Measurements from ENCODE around the gene SLC44A3. TPM values are rescaled to one million over a fixed set of nuclear protein-coding genes. Genes with fewer than 3 reads are reported as not detected.

Gene SLC44A3
- total and polyA plus RNA-seq, 2 of the 13 experiments (the other 11 are each of a cell fraction or from before 2014, with no cell fraction given): 6.8 to 14.1 TPM

- Histone ChIP-seq H3K4me2 (ENCODE audit: low read depth, low read length) (no peak overlapping the region), H4K20me1 (ENCODE audit: insufficient read depth, low read length) (no peaks in the 10 kb centered on the region), H3K27ac (ENCODE audit: extremely low read length, insufficient read depth, low read length) (no peak overlapping the region), H3K79me2 (ENCODE audit: insufficient read depth, low read length) (no peaks in the 10 kb centered on the region), H2AFZ (ENCODE audit: low read length) (no peak overlapping the region), H3K4me1 (ENCODE audit: insufficient read depth, low read length) (peaks cover 17% of the 10 kb centered on the region), H3K9ac (ENCODE audit: insufficient read depth, low read depth, low read length) (no peak overlapping the region), H3K9me3 (ENCODE audit: low read length) (peaks cover 10% of the 10 kb centered on the region; the same call in 1 of the 2 replicates), H3K4me3 (replicated peaks in 1 of 3; ENCODE audit: insufficient read depth in 1 of 3, low read depth in 2 of 3, low read length in 3 of 3) (no peak overlapping the region), H3K27me3 (ENCODE audit: control insufficient read depth in 1 of 2, insufficient read depth in 2 of 2, low read length in 2 of 2) (no peaks in the 10 kb centered on the region), H3K36me3 (replicated peaks in 1 of 2; ENCODE audit: control insufficient read depth in 1 of 2, insufficient read depth in 2 of 2, low read length in 2 of 2) (no peaks in the 10 kb centered on the region)
- WGBS (ENCODE audit: low lambda C conversion rate): 91% methylated on average over 3 of the region's 3 CpGs
- no peak for ATAC-seq
- POLR2A ChIA-PET: no interaction called here
- no peak for DNase-seq (ENCODE audit: low spot score)
- CTCF ChIA-PET (ENCODE audit: low intra/inter-chr PET ratio, low total read pairs): no interaction called here
- no TSS peak for BruUV-seq (replicated peaks)
- in situ Hi-C loops (cut with HindIII; ENCODE audit: extremely low pct_ligation_motif_present, low pct_unique_long_range_greater_than_20kb) (no loop called here), intact Hi-C loops (cut with micrococcal nuclease; ENCODE audit: unreplicated experiment) (no loop called here)
- FAIRE-seq: no peak
- TF ChIP-seq ZNF446 (CRISPR knock-in tag; IDR thresholded peaks at IDR 0.05) (no peak), KAT2B (IDR thresholded peaks at IDR 0.05; ENCODE audit: borderline replicate concordance, low read depth, low read length) (no peak), ZNF703 (CRISPR knock-in tag; IDR thresholded peaks at IDR 0.05; ENCODE audit: borderline replicate concordance) (no peak), ZNF12 (CRISPR knock-in tag; IDR thresholded peaks at IDR 0.05) (no peak), ZNF773 (CRISPR knock-in tag; IDR thresholded peaks at IDR 0.05; ENCODE audit: borderline replicate concordance) (no peak), CEBPZ (IDR thresholded peaks at IDR 0.05; ENCODE audit: low read length) (no peak), ZNF841 (CRISPR knock-in tag; IDR thresholded peaks at IDR 0.05; ENCODE audit: borderline replicate concordance) (no peak), SP2 (CRISPR knock-in tag; IDR thresholded peaks at IDR 0.05) (no peak), AGO2 (optimal IDR thresholded peaks at IDR 0.05; ENCODE audit: low read depth, low read length) (no peak), ZNF3 (CRISPR knock-in tag; IDR thresholded peaks at IDR 0.05) (no peak), ZNF557 (CRISPR knock-in tag; IDR thresholded peaks at IDR 0.05) (no peak), ZNF674 (CRISPR knock-in tag; IDR thresholded peaks at IDR 0.05; ENCODE audit: low read depth) (no peak), JUND (CRISPR knock-in tag; IDR thresholded peaks at IDR 0.05) (no peak), AKAP8 (CRISPR knock-in tag; IDR thresholded peaks at IDR 0.05) (no peak), ZNF350 (CRISPR knock-in tag; IDR thresholded peaks at IDR 0.05; ENCODE audit: borderline replicate concordance, low read depth) (no peak), SATB2 (CRISPR knock-in tag; IDR thresholded peaks at IDR 0.05) (no peak)
- TF ChIP-seq, protein P1, sequence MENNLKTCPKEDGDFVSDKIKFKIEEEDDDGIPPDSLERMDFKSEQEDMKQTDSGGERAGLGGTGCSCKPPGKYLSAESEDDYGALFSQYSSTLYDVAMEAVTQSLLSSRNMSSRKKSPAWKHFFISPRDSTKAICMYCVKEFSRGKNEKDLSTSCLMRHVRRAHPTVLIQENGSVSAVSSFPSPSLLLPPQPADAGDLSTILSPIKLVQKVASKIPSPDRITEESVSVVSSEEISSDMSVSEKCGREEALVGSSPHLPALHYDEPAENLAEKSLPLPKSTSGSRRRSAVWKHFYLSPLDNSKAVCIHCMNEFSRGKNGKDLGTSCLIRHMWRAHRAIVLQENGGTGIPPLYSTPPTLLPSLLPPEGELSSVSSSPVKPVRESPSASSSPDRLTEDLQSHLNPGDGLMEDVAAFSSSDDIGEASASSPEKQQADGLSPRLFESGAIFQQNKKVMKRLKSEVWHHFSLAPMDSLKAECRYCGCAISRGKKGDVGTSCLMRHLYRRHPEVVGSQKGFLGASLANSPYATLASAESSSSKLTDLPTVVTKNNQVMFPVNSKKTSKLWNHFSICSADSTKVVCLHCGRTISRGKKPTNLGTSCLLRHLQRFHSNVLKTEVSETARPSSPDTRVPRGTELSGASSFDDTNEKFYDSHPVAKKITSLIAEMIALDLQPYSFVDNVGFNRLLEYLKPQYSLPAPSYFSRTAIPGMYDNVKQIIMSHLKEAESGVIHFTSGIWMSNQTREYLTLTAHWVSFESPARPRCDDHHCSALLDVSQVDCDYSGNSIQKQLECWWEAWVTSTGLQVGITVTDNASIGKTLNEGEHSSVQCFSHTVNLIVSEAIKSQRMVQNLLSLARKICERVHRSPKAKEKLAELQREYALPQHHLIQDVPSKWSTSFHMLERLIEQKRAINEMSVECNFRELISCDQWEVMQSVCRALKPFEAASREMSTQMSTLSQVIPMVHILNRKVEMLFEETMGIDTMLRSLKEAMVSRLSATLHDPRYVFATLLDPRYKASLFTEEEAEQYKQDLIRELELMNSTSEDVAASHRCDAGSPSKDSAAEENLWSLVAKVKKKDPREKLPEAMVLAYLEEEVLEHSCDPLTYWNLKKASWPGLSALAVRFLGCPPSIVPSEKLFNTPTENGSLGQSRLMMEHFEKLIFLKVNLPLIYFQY (CRISPR knock-in tag; IDR thresholded peaks at IDR 0.05; ENCODE audit: borderline replicate concordance): no peak
Measured at GRCh38 chr1:94772845-94773244, 47.3 kb upstream of the SLC44A3 start.

Data from HepG2 (cell line).